GM21786 (cell line): ENCODE measurements around the gene CDC123.
"Not testable (repeated sequence)": the region's sequence is repeated elsewhere in the genome, so short reads cannot be mapped to it uniquely, and the experiment has no call there.

Experiments
- ATAC-seq: cut with Tn5 transposase; IDR thresholded peaks from one replicate; pipeline ENCODE4 v1.9.1; 2021; ENCODE audit not compliant: unreplicated experiment

The CDC123 gene

GRCh38 chr10:12189426-12189825 lies 6.6 kb upstream of the CDC123 start:
- no peak for ATAC-seq

GRCh38 chr10:12191715-12192114 lies 4.3 kb upstream of the CDC123 start:
- no peak for ATAC-seq

GRCh38 chr10:12193193-12193592 lies 2.8 kb upstream of the CDC123 start:
- ATAC-seq: no peak

GRCh38 chr10:12194752-12195271 lies 1.2 kb upstream of the CDC123 start:
- ATAC-seq: no peak

- peak; percentile 5 for ATAC-seq
Observed at GRCh38 chr10:12195281-12195602, 746 bp upstream of the CDC123 start.

- ATAC-seq: no peak
Observed at GRCh38 chr10:12196531-12197211, 683 bp downstream of the CDC123 start.

GRCh38 chr10:12198156-12198555 lies 2.2 kb downstream of the CDC123 start:
- ATAC-seq: no peak

GRCh38 chr10:12200850-12201249 lies 4.9 kb downstream of the CDC123 start:
- ATAC-seq: no peak

- no peak for ATAC-seq
Observed at GRCh38 chr10:12201543-12201942, 5.6 kb downstream of the CDC123 start.

- no peak for ATAC-seq
Observed at GRCh38 chr10:12202226-12202625, 6.2 kb downstream of the CDC123 start.

- ATAC-seq: no peak
Observed at GRCh38 chr10:12205082-12205481, 9.1 kb downstream of the CDC123 start.

- no peak for ATAC-seq
Observed at GRCh38 chr10:12207114-12207513, 11.1 kb downstream of the CDC123 start.

- no peak for ATAC-seq
Observed at GRCh38 chr10:12208460-12208859, 12.5 kb downstream of the CDC123 start.

- ATAC-seq: no peak
Observed at GRCh38 chr10:12212454-12212853, 16.5 kb downstream of the CDC123 start.

GRCh38 chr10:12213621-12214020 lies 17.6 kb downstream of the CDC123 start:
- ATAC-seq: no peak

GRCh38 chr10:12214093-12214492 lies 18.1 kb downstream of the CDC123 start:
- ATAC-seq: no peak

GRCh38 chr10:12214763-12215218 lies 18.8 kb downstream of the CDC123 start:
- no peak for ATAC-seq

GRCh38 chr10:12218991-12219390 lies 23.0 kb downstream of the CDC123 start:
- no peak for ATAC-seq

GRCh38 chr10:12221323-12222298 lies 25.6 kb downstream of the CDC123 start:
- no peak for ATAC-seq

GRCh38 chr10:12225444-12225843 lies 29.5 kb downstream of the CDC123 start:
- no peak for ATAC-seq

- not testable (repeated sequence) for ATAC-seq
Observed at GRCh38 chr10:12226438-12226837, 30.4 kb downstream of the CDC123 start.

GRCh38 chr10:12228851-12229250 lies 32.9 kb downstream of the CDC123 start:
- ATAC-seq: no peak
